WTC11 (cell line): ENCODE results near the gene SNAP29. TPM values are rescaled to one million over a fixed set of nuclear protein-coding genes. Genes with fewer than 3 reads are reported as not detected.
A peak's percentile ranks its signal among the peaks of the same experiment; 100 is the strongest.

ENCODE experiments used
- ATAC-seq: fragments of 200-7000 bp; cut with Tn5 transposase; 2 replicates; pipeline ENCODE4 v1.10.0; 2021; ENCODE audit warnings: mild to moderate bottlenecking, moderate library complexity
- CTCF ChIA-PET: fragments of 300-600 bp; sonication (Branson Sonifier 250); formaldehyde crosslinking; loops from one replicate; lab custom pipeline; 2021; ENCODE audit warnings: antibody characterized with exemption; lab: Charles Lee
- POLR2A ChIA-PET: fragments of 350-600 bp; sonication (Branson Sonifier 250); formaldehyde crosslinking; loops from one replicate; lab custom pipeline; 2021; ENCODE audit warnings: antibody characterized with exemption; lab: Charles Lee
- DNase-seq: peaks from one replicate; pipeline ENCODE4 v3.0.0; 2021; ENCODE audit warnings: low spot score
- H3K27ac Mint-ChIP-seq: 2 replicates; pipeline ENCODE4 v1.8.0; 2021; ENCODE audit warnings: mixed read lengths
- H3K27me3 Mint-ChIP-seq: 2 replicates; pipeline ENCODE4 v1.8.0; 2021; ENCODE audit warnings: low read depth, mild to moderate bottlenecking, moderate library complexity, mixed read lengths
- H3K36me3 Mint-ChIP-seq: 2 replicates; pipeline ENCODE4 v1.8.0; 2021; ENCODE audit warnings: mixed read lengths
- H3K4me1 Mint-ChIP-seq: 2 replicates; pipeline ENCODE4 v1.8.0; 2022; ENCODE audit warnings: mixed read lengths
- H3K4me3 Mint-ChIP-seq: 2 replicates; pipeline ENCODE4 v1.8.0; 2021; ENCODE audit warnings: mild to moderate bottlenecking, moderate library complexity, mixed read lengths
- H3K9me3 Mint-ChIP-seq: 2 replicates; pipeline ENCODE4 v1.8.0; 2021; ENCODE audit warnings: mixed read lengths
- CREM ChIP-seq: sonication (generic); formaldehyde crosslinking; IDR thresholded peaks from 2 replicates; pipeline ENCODE4 v1.8.1; 2022; ENCODE audit warnings: mild to moderate bottlenecking, missing genetic modification reagents, moderate library complexity
- FOXK1 ChIP-seq: sonication (generic); formaldehyde crosslinking; IDR thresholded peaks from 2 replicates; pipeline ENCODE4 v1.8.0; 2022; ENCODE audit warnings: mild to moderate bottlenecking, moderate library complexity, missing genetic modification reagents
- GABPB1 ChIP-seq: sonication (generic); formaldehyde crosslinking; IDR thresholded peaks from 2 replicates; pipeline ENCODE4 v1.8.1; 2023; ENCODE audit warnings: mild to moderate bottlenecking, missing genetic modification reagents
- HMGA2 ChIP-seq: fragments of 250-450 bp; sonication (Bioruptor Pico); IDR thresholded peaks from 2 replicates; pipeline ENCODE4 v1.4.0; 2021; ENCODE audit warnings: mild to moderate bottlenecking, moderate library complexity
- NR3C1 ChIP-seq: sonication (generic); formaldehyde crosslinking; conservative IDR thresholded peaks from 2 replicates; pipeline ENCODE4 v1.8.1; 2023; ENCODE audit warnings: low read depth, mild to moderate bottlenecking, missing genetic modification reagents
- total RNA-seq: library from RNA; stranded (reverse); gene quantifications from 3 replicates; pipeline ENCODE4 v1.2.3, GENCODE V29; 2021
- TF ChIP-seq, protein P1 (sequence below): fragments of 250-450 bp; sonication (Bioruptor Pico); conservative IDR thresholded peaks from 2 replicates; pipeline ENCODE4 v1.9.0; 2021; ENCODE audit warnings: mild to moderate bottlenecking
- TF ChIP-seq, protein P2 (sequence below): sonication (generic); formaldehyde crosslinking; IDR thresholded peaks from 2 replicates; pipeline ENCODE4 v1.8.1; 2022; ENCODE audit warnings: mild to moderate bottlenecking, moderate library complexity, missing genetic modification reagents
- TF ChIP-seq, protein P3 (sequence below): sonication (generic); formaldehyde crosslinking; IDR thresholded peaks from 2 replicates; pipeline ENCODE4 v1.8.1; 2022; ENCODE audit warnings: low read depth, mild to moderate bottlenecking, moderate library complexity, missing genetic modification reagents, borderline replicate concordance
- TF ChIP-seq, protein P4 (sequence below): sonication (generic); formaldehyde crosslinking; IDR thresholded peaks from 2 replicates; pipeline ENCODE4 v1.8.1; 2023; ENCODE audit warnings: mild to moderate bottlenecking, missing genetic modification reagents, borderline replicate concordance
- TF ChIP-seq, protein P5 (sequence below): sonication (generic); formaldehyde crosslinking; IDR thresholded peaks from 2 replicates; pipeline ENCODE4 v1.8.0; 2023; ENCODE audit warnings: missing genetic modification reagents
- TF ChIP-seq, protein P6 (sequence below): sonication (generic); formaldehyde crosslinking; IDR thresholded peaks from 2 replicates; pipeline ENCODE4 v1.8.0; 2023; ENCODE audit warnings: mild to moderate bottlenecking, missing genetic modification reagents
- TF ChIP-seq, protein P7 (sequence below): sonication (generic); formaldehyde crosslinking; IDR thresholded peaks from 2 replicates; pipeline ENCODE4 v1.8.1; 2023; ENCODE audit warnings: mild to moderate bottlenecking, missing genetic modification reagents
- TF ChIP-seq, protein P8 (sequence below): sonication (generic); formaldehyde crosslinking; IDR thresholded peaks from 2 replicates; pipeline ENCODE4 v1.8.1; 2023; ENCODE audit warnings: mild to moderate bottlenecking, missing genetic modification reagents, moderate library complexity

The SNAP29 gene
- total RNA-seq, 1 experiment from 2014 or later: 14.7 TPM

DNA sequence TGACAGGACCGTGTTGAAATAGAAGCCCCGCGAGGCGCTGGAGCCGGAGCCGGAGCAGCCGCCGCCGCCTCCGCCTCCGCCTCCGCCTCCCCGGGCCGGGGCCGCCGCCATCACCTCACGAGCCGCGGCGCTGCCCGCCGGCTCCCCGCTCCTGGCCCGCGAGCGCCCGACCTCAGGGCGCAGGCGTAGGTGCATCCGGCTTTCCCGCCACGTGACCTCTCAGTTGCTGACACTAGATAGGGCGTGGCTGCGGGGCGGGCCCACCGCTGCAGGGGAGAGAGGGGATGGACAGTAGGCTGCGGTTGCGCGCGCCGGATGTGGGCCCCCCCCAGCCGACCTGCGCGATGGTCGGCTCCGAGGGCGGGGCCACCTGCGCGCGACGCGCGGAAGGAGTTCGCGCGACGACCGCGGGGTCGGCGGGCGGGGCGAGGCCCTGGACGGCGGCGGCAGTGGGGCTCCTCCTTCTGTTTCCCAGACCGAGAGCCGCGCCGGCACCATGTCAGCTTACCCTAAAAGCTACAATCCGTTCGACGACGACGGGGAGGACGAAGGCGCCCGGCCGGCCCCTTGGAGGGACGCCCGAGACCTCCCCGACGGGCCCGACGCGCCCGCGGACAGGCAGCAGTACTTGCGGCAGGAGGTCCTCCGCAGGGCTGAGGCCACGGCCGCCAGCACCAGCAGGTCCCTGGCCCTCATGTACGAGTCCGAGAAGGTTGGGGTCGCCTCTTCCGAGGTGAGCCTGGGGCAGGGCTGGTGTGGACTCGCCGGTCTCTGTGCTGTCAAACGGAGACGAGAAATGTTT lies at the start of gene SNAP29, which contains the start of gene PI4KA (continued):
- TF ChIP-seq, protein P1, sequence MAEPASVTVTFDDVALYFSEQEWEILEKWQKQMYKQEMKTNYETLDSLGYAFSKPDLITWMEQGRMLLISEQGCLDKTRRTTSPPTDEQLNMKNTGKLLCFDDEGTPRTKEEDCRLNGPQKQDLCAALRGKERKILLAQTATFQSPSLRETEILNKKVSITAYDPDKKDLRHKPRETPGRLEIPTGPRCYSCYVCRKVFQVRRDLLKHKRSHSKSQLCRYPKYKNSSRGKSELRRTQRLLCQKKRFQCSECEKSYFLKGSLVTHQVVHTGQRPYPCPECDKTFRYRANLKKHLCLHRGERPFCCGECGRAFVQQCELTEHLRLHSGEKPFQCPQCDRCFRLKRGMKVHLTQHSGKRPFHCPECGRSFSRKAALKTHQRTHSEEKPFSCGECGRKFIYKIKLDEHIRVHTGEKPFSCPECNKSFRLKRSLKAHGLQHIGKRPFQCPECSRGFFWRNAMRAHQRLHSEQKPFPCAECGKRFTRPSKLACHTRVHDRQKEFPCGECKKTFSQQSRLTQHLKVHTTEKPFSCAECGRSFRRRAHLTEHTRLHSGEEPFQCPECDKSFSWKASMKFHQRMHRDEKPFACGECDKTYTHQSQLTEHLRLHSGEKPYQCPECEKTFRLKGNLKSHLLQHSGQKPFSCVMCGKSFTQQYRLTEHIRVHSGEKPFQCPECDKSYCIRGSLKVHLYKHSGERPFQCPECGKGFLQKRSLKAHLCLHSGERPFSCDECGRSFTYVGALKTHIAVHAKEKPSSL (CRISPR knock-in tag): no peak
- peak; percentile 56; the same call in 1 of the 2 replicates for TF ChIP-seq CREM (CRISPR knock-in tag)
- no peak for TF ChIP-seq NR3C1 (CRISPR knock-in tag)
- TF ChIP-seq FOXK1 (CRISPR knock-in tag): peak; percentile 96
- TF ChIP-seq, protein P2, sequence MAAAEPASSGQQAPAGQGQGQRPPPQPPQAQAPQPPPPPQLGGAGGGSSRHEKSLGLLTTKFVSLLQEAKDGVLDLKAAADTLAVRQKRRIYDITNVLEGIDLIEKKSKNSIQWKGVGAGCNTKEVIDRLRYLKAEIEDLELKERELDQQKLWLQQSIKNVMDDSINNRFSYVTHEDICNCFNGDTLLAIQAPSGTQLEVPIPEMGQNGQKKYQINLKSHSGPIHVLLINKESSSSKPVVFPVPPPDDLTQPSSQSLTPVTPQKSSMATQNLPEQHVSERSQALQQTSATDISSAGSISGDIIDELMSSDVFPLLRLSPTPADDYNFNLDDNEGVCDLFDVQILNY (CRISPR knock-in tag): peak; percentile 94
- TF ChIP-seq, protein P3, sequence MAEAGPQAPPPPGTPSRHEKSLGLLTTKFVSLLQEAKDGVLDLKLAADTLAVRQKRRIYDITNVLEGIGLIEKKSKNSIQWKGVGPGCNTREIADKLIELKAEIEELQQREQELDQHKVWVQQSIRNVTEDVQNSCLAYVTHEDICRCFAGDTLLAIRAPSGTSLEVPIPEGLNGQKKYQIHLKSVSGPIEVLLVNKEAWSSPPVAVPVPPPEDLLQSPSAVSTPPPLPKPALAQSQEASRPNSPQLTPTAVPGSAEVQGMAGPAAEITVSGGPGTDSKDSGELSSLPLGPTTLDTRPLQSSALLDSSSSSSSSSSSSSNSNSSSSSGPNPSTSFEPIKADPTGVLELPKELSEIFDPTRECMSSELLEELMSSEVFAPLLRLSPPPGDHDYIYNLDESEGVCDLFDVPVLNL (CRISPR knock-in tag): peak; percentile 84

DNA sequence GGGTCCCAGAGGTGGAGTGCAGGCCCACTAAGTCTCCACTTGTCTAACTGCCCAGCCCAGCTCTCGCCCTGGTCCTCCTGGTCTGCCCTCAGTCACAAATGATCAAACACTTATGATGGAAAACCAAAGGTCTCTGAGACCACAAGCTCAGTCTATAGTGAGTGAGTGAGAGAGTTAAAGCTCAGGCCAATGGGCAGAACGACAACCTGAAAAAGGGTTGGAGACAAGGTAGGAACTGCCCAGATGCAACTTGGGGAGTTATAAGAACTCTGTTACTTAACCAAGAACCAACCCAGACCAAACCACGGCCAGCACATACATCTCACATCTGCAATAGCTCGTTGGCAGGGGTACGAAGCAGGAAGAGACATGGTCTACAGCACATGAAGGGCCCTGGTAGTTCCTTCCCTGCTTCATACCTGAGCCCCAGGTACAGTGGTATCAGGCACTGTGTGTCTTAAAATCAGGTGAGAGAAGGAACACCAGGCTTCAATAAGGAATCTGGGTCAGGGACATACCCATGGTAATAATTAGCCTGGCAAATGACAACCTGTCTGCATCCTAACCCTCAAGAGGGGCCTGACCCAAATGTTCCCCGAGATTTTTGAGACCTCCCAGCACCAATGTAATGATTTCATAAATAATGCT lies 49.1 kb upstream of the SNAP29 start:
- no peak overlapping the region for H3K27ac Mint-ChIP-seq
- POLR2A ChIA-PET: no interaction called here
- TF ChIP-seq, protein P4, sequence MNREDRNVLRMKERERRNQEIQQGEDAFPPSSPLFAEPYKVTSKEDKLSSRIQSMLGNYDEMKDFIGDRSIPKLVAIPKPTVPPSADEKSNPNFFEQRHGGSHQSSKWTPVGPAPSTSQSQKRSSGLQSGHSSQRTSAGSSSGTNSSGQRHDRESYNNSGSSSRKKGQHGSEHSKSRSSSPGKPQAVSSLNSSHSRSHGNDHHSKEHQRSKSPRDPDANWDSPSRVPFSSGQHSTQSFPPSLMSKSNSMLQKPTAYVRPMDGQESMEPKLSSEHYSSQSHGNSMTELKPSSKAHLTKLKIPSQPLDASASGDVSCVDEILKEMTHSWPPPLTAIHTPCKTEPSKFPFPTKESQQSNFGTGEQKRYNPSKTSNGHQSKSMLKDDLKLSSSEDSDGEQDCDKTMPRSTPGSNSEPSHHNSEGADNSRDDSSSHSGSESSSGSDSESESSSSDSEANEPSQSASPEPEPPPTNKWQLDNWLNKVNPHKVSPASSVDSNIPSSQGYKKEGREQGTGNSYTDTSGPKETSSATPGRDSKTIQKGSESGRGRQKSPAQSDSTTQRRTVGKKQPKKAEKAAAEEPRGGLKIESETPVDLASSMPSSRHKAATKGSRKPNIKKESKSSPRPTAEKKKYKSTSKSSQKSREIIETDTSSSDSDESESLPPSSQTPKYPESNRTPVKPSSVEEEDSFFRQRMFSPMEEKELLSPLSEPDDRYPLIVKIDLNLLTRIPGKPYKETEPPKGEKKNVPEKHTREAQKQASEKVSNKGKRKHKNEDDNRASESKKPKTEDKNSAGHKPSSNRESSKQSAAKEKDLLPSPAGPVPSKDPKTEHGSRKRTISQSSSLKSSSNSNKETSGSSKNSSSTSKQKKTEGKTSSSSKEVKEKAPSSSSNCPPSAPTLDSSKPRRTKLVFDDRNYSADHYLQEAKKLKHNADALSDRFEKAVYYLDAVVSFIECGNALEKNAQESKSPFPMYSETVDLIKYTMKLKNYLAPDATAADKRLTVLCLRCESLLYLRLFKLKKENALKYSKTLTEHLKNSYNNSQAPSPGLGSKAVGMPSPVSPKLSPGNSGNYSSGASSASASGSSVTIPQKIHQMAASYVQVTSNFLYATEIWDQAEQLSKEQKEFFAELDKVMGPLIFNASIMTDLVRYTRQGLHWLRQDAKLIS (CRISPR knock-in tag): no peak
- TF ChIP-seq, protein P5, sequence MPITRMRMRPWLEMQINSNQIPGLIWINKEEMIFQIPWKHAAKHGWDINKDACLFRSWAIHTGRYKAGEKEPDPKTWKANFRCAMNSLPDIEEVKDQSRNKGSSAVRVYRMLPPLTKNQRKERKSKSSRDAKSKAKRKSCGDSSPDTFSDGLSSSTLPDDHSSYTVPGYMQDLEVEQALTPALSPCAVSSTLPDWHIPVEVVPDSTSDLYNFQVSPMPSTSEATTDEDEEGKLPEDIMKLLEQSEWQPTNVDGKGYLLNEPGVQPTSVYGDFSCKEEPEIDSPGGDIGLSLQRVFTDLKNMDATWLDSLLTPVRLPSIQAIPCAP: no peak
- no peaks in the 10 kb centered on the region for H3K27me3 Mint-ChIP-seq
- H3K9me3 Mint-ChIP-seq: no peaks in the 10 kb centered on the region
- H3K4me3 Mint-ChIP-seq: no peak overlapping the region
- DNase-seq (no peak), ATAC-seq (no peak)
- H3K36me3 Mint-ChIP-seq: peaks cover 29% of the 10 kb centered on the region
- H3K4me1 Mint-ChIP-seq: no peaks in the 10 kb centered on the region
- CTCF ChIA-PET: interaction anchor here (1.2 to 2.1 kb wide), 3 partner anchors 25 to 108 kb away, joined by 4 to 6 read pairs (median 5); partner anchors contain the start of gene CRKL

DNA sequence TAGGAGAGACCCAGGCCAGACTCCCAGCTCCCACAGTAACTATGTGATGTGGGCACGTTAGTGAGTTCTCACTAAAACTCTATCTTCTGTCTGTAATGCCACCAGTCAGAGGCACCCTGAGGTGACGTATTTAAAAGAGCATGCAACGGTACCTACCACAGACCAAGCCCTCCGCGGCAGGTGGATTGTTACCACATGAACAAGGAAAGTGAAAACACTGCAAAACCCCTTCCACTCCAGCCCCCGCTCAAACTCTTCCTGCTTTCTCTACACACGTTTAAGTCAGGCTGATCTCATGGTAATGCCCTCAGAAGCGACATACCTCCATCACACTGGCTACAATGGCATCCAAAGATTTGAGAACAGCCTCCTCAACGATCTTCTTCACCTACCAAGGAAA lies 48.2 kb upstream of the SNAP29 start:
- no peak for DNase-seq
- ChIA-PET CTCF (interaction anchor here (1.0 to 2.1 kb wide), 2 partner anchors 75 kb away, joined by 3 to 5 read pairs; no protein-coding TSS in a partner anchor), POLR2A (no interaction called here)
- no peaks in the 10 kb centered on the region for H3K4me1 Mint-ChIP-seq
- no peak for ATAC-seq
- no peaks in the 10 kb centered on the region for H3K27me3 Mint-ChIP-seq
- H3K4me3 Mint-ChIP-seq: no peak overlapping the region
- peaks cover 24% of the 10 kb centered on the region for H3K36me3 Mint-ChIP-seq
- no peaks in the 10 kb centered on the region for H3K9me3 Mint-ChIP-seq
- H3K27ac Mint-ChIP-seq: no peak overlapping the region
- TF ChIP-seq, protein P6, sequence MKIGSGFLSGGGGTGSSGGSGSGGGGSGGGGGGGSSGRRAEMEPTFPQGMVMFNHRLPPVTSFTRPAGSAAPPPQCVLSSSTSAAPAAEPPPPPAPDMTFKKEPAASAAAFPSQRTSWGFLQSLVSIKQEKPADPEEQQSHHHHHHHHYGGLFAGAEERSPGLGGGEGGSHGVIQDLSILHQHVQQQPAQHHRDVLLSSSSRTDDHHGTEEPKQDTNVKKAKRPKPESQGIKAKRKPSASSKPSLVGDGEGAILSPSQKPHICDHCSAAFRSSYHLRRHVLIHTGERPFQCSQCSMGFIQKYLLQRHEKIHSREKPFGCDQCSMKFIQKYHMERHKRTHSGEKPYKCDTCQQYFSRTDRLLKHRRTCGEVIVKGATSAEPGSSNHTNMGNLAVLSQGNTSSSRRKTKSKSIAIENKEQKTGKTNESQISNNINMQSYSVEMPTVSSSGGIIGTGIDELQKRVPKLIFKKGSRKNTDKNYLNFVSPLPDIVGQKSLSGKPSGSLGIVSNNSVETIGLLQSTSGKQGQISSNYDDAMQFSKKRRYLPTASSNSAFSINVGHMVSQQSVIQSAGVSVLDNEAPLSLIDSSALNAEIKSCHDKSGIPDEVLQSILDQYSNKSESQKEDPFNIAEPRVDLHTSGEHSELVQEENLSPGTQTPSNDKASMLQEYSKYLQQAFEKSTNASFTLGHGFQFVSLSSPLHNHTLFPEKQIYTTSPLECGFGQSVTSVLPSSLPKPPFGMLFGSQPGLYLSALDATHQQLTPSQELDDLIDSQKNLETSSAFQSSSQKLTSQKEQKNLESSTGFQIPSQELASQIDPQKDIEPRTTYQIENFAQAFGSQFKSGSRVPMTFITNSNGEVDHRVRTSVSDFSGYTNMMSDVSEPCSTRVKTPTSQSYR (CRISPR knock-in tag): no peak
- TF ChIP-seq, protein P3 (CRISPR knock-in tag): no peak
- TF ChIP-seq, protein P7, sequence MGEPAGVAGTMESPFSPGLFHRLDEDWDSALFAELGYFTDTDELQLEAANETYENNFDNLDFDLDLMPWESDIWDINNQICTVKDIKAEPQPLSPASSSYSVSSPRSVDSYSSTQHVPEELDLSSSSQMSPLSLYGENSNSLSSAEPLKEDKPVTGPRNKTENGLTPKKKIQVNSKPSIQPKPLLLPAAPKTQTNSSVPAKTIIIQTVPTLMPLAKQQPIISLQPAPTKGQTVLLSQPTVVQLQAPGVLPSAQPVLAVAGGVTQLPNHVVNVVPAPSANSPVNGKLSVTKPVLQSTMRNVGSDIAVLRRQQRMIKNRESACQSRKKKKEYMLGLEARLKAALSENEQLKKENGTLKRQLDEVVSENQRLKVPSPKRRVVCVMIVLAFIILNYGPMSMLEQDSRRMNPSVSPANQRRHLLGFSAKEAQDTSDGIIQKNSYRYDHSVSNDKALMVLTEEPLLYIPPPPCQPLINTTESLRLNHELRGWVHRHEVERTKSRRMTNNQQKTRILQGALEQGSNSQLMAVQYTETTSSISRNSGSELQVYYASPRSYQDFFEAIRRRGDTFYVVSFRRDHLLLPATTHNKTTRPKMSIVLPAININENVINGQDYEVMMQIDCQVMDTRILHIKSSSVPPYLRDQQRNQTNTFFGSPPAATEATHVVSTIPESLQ (CRISPR knock-in tag): no peak
- TF ChIP-seq HMGA2 (no peak), GABPB1 (CRISPR knock-in tag) (no peak)
- TF ChIP-seq, protein P8, sequence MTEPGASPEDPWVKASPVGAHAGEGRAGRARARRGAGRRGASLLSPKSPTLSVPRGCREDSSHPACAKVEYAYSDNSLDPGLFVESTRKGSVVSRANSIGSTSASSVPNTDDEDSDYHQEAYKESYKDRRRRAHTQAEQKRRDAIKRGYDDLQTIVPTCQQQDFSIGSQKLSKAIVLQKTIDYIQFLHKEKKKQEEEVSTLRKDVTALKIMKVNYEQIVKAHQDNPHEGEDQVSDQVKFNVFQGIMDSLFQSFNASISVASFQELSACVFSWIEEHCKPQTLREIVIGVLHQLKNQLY (CRISPR knock-in tag): no peak
